Measurements from ENCODE around the gene PDCD6IP.

DNA sequence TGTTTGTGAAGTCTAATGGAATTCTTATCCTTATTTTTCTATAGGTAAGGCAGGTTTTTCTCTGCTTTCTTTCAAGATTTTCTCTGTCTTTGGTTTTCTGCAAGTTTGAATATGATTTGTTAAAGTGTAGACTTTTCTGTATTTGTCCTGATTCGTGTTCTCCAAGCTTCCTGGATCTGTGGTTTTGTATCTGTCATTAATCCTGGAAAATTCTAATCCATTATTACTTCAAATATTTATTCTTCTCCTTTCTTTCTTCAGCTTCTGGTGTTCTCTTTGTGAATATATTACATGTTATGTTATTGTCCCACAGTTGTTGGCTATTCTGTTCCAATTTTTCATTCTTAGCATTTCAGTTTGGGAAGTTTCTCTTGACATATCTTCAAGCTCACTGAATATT is 76.4 kb downstream of the PDCD6IP start:
- TF ChIP-seq, protein P1, sequence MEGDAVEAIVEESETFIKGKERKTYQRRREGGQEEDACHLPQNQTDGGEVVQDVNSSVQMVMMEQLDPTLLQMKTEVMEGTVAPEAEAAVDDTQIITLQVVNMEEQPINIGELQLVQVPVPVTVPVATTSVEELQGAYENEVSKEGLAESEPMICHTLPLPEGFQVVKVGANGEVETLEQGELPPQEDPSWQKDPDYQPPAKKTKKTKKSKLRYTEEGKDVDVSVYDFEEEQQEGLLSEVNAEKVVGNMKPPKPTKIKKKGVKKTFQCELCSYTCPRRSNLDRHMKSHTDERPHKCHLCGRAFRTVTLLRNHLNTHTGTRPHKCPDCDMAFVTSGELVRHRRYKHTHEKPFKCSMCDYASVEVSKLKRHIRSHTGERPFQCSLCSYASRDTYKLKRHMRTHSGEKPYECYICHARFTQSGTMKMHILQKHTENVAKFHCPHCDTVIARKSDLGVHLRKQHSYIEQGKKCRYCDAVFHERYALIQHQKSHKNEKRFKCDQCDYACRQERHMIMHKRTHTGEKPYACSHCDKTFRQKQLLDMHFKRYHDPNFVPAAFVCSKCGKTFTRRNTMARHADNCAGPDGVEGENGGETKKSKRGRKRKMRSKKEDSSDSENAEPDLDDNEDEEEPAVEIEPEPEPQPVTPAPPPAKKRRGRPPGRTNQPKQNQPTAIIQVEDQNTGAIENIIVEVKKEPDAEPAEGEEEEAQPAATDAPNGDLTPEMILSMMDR (conservative IDR thresholded peaks at IDR 0.05 in 1 of 2, IDR thresholded peaks at IDR 0.05 in 1 of 2; ENCODE audit: low read depth in 1 of 2, low read length in 2 of 2), result no peak
- TF ChIP-seq EZH2 (IDR thresholded peaks at IDR 0.05; ENCODE audit: low read length, missing control alignments), result no peak
